CD14-positive monocyte (primary cell): ENCODE data around the gene RYR2. TPM values are rescaled to one million over a fixed set of nuclear protein-coding genes. Genes with fewer than 3 reads are reported as not detected.

Source experiments
- DNase-seq, 3 donors: peaks; one replicate each; pipeline ENCODE4 v3.0.0-alpha.2; 2011 to 2022
- H2AFZ ChIP-seq: 2 replicates; pipeline ENCODE4 v1.6.0; 2012; ENCODE audit warnings: mild to moderate bottlenecking, low read depth, low read length, inconsistent platforms; ENCODE audit not compliant: insufficient read depth, poor library complexity, severe bottlenecking
- H3K27ac ChIP-seq, 2 donors: 1 replicate in 1 of 2; 2 replicates in 1 of 2; pipeline ENCODE4 v1.5.1; 2012 to 2013; ENCODE audit warnings: low read length in 2 of 2, control low read depth in 1 of 2, inconsistent platforms in 1 of 2, low read depth in 1 of 2, mild to moderate bottlenecking in 1 of 2
- H3K27me3 ChIP-seq, 2 donors: one replicate each; pipeline versions ENCODE4 v1.6.0 to v1.6.1; 2011 to 2013; ENCODE audit warnings: low read length in 2 of 2; ENCODE audit not compliant: control insufficient read depth in 2 of 2, insufficient read depth in 2 of 2
- H3K36me3 ChIP-seq, 2 donors: replicated peaks in 1 of 2; 1 replicate in 1 of 2; 2 replicates in 1 of 2; pipeline versions ENCODE4 v1.5.1 to v1.6.1; 2012 to 2013; ENCODE audit warnings: low read length in 2 of 2, control low read depth in 1 of 2, inconsistent platforms in 1 of 2, mild to moderate bottlenecking in 1 of 2; ENCODE audit not compliant: insufficient read depth in 2 of 2, control insufficient read depth in 1 of 2
- H3K4me1 ChIP-seq, 2 donors: 1 replicate in 1 of 2; 2 replicates in 1 of 2; pipeline versions ENCODE4 v1.5.1 to v1.6.1; 2012 to 2013; ENCODE audit warnings: low read length in 2 of 2, control low read depth in 1 of 2, inconsistent platforms in 1 of 2, mild to moderate bottlenecking in 1 of 2, moderate library complexity in 1 of 2; ENCODE audit not compliant: insufficient read depth in 2 of 2, control insufficient read depth in 1 of 2
- H3K4me2 ChIP-seq: replicated peaks from 2 replicates; pipeline ENCODE3; 2012; ENCODE audit warnings: low read length, moderate library complexity, mild to moderate bottlenecking; ENCODE audit not compliant: poor library complexity, severe bottlenecking; ENCODE audit errors: extremely low read depth
- H3K4me3 ChIP-seq, 3 experiments: fragments of 200-600 bp in 1 of 3; sonication (generic) in 1 of 3; replicated peaks in 1 of 3; 1 replicate in 2 of 3; 2 replicates in 1 of 3; pipeline ENCODE4 v1.5.1; 2011 to 2013; ENCODE audit warnings: low read length in 3 of 3, mild to moderate bottlenecking in 3 of 3, control low read depth in 2 of 3, low read depth in 2 of 3, inconsistent platforms in 1 of 3, moderate library complexity in 1 of 3
- H3K79me2 ChIP-seq: 2 replicates; pipeline ENCODE4 v1.6.0; 2012; ENCODE audit warnings: mild to moderate bottlenecking, control low read depth, inconsistent platforms, low read length, moderate library complexity; ENCODE audit not compliant: insufficient read depth
- H3K9ac ChIP-seq: 2 replicates; pipeline ENCODE4 v1.6.0; 2017; ENCODE audit warnings: low read length, mild to moderate bottlenecking; ENCODE audit not compliant: insufficient read depth, poor library complexity, severe bottlenecking
- H3K9me3 ChIP-seq, 2 donors: replicated peaks in 1 of 2; 1 replicate in 1 of 2; 2 replicates in 1 of 2; pipeline versions ENCODE4 v1.5.1 to v1.6.1; 2012 to 2013; ENCODE audit warnings: low read length in 2 of 2, control low read depth in 1 of 2; ENCODE audit not compliant: control insufficient read depth in 1 of 2, insufficient read depth in 1 of 2
- H4K20me1 ChIP-seq: 2 replicates; pipeline ENCODE4 v1.6.0; 2012; ENCODE audit warnings: mild to moderate bottlenecking, low read length, control low read depth, moderate library complexity; ENCODE audit not compliant: insufficient read depth
- H3K27ac Mint-ChIP-seq, 7 donors: one replicate each; pipeline ENCODE4 v1.8.0; 2020; ENCODE audit warnings: mild to moderate bottlenecking in 7 of 7, mixed read lengths in 7 of 7, moderate library complexity in 6 of 7, inconsistent platforms in 2 of 7
- H3K27me3 Mint-ChIP-seq, 3 donors: one replicate each; pipeline ENCODE4 v1.8.0; 2021 to 2022; ENCODE audit warnings: low read depth in 3 of 3, mild to moderate bottlenecking in 3 of 3, mixed read lengths in 3 of 3, moderate library complexity in 3 of 3, inconsistent platforms in 1 of 3
- H3K36me3 Mint-ChIP-seq, 2 donors: one replicate each; pipeline ENCODE4 v1.8.0; 2020; ENCODE audit warnings: mixed read lengths in 2 of 2, inconsistent platforms in 1 of 2, mild to moderate bottlenecking in 1 of 2
- H3K4me1 Mint-ChIP-seq: one replicate; pipeline ENCODE4 v1.8.0; 2020; ENCODE audit warnings: mild to moderate bottlenecking, mixed read lengths
- H3K4me3 Mint-ChIP-seq, 2 donors: one replicate each; pipeline ENCODE4 v1.8.0; 2020; ENCODE audit warnings: mild to moderate bottlenecking in 2 of 2, mixed read lengths in 2 of 2, moderate library complexity in 1 of 2
- H3K9me3 Mint-ChIP-seq, 7 donors: one replicate each; pipeline ENCODE4 v1.8.0; 2020 to 2022; ENCODE audit warnings: mixed read lengths in 7 of 7, mild to moderate bottlenecking in 6 of 7, moderate library complexity in 6 of 7, inconsistent platforms in 2 of 7
- CTCF ChIP-seq: fragments of 200-600 bp; IDR thresholded peaks from one replicate; pipeline ENCODE4 v1.8.0; 2022; ENCODE audit warnings: antibody characterized with exemption, mild to moderate bottlenecking
- WGBS: methylation state at CpG from one replicate; pipeline ENCODE4 v1.1.5; 2013; ENCODE audit warnings: missing lambda C conversion rate; ENCODE audit not compliant: insufficient coverage; 5-methylcytosine and 5-hydroxymethylcytosine counted together
- intact Hi-C, 2 donors: fragments of 100-400 bp; cut with micrococcal nuclease; formaldehyde crosslinking; loops; one replicate each; pipeline versions ENCODE4 v1.15.0 to v1.15.1; 2023
- polyA plus RNA-seq, 3 donors: library from polyadenylated mRNA; depleted of rRNA in 1 of 3; unstranded in 2 of 3; stranded (reverse) in 1 of 3; fragments of 300-500 nt in 2 of 3; fragments of >200 nt in 1 of 3; fragmentation: Illumina TruSeq in 2 of 3; gene quantifications; 1 replicate in 2 of 3; 2 replicates in 1 of 3; pipeline ENCODE4 v1.2.3, GENCODE V29; 2012 to 2021

RYR2 gene
- polyA plus RNA-seq, 3 donors, result not detected

- intact Hi-C loops, result no loop called here
- no peaks in the 10 kb centered on the region for H3K27me3 ChIP-seq
- no peaks in the 10 kb centered on the region for H4K20me1 ChIP-seq
- Mint-ChIP-seq H3K36me3 (no peaks in the 10 kb centered on the region), H3K4me1 (no peaks in the 10 kb centered on the region), H3K27ac (no peak overlapping the region), H3K4me3 (no peak overlapping the region), H3K9me3 (peaks cover 0 to 3% (median 2%) of the 10 kb centered on the region in 7 donors), H3K27me3 (peaks cover 0 to 2% (median 0%) of the 10 kb centered on the region in 3 donors)
- no peaks in the 10 kb centered on the region for H3K36me3 ChIP-seq
- no peak overlapping the region for H2AFZ ChIP-seq
- no CpG with 5 or more reads among the region's 2 CpGs for WGBS
- H3K79me2 ChIP-seq, result no peaks in the 10 kb centered on the region
- H3K27ac ChIP-seq, result no peak overlapping the region
- peaks cover 0 to 3% of the 10 kb centered on the region in 2 donors for H3K9me3 ChIP-seq
- DNase-seq, result no peak
- H3K4me2 ChIP-seq, result no peak overlapping the region
- H3K4me3 ChIP-seq, result no peak overlapping the region
- no peaks in the 10 kb centered on the region for H3K4me1 ChIP-seq
- TF ChIP-seq CTCF, result no peak
- H3K9ac ChIP-seq, result no peak overlapping the region
Measured at GRCh38 chr1:237763751-237764150, 721.8 kb downstream of the RYR2 start.

- no CpG with 5 or more reads among the region's 2 CpGs for WGBS
Measured at GRCh38 chr1:237769916-237770315, 727.9 kb downstream of the RYR2 start.

More at GRCh38 chr1:237769916-237770315, 727.9 kb downstream of the RYR2 start:
- H3K36me3 Mint-ChIP-seq, result no peaks in the 10 kb centered on the region
- H2AFZ ChIP-seq, result no peak overlapping the region
- H3K9me3 Mint-ChIP-seq, result peaks cover 0 to 3% (median 2%) of the 10 kb centered on the region in 7 donors
- no peak overlapping the region for H3K4me3 Mint-ChIP-seq
- H3K4me2 ChIP-seq, result no peak overlapping the region
- peaks cover 2 to 3% of the 10 kb centered on the region in 2 donors for H3K9me3 ChIP-seq
- H3K27ac Mint-ChIP-seq, result no peak overlapping the region
- H3K9ac ChIP-seq, result no peak overlapping the region
- H3K79me2 ChIP-seq, result no peaks in the 10 kb centered on the region
- no peaks in the 10 kb centered on the region for H3K27me3 Mint-ChIP-seq
- no peaks in the 10 kb centered on the region for H3K36me3 ChIP-seq
- intact Hi-C loops, result no loop called here
- DNase-seq, result no peak
- TF ChIP-seq CTCF, result no peak
- no peaks in the 10 kb centered on the region for H3K27me3 ChIP-seq
- H4K20me1 ChIP-seq, result no peaks in the 10 kb centered on the region
- no peaks in the 10 kb centered on the region for H3K4me1 Mint-ChIP-seq
- H3K4me1 ChIP-seq, result no peaks in the 10 kb centered on the region
- no peak overlapping the region for H3K4me3 ChIP-seq
- H3K27ac ChIP-seq, result no peak overlapping the region
